ENCODE results near the gene E2F1. TPM values are rescaled to one million over a fixed set of nuclear protein-coding genes. Genes with fewer than 3 reads are reported as not detected.

The E2F1 gene
- 4.7 and 5.6 TPM in 2 replicates for total RNA-seq

DNA sequence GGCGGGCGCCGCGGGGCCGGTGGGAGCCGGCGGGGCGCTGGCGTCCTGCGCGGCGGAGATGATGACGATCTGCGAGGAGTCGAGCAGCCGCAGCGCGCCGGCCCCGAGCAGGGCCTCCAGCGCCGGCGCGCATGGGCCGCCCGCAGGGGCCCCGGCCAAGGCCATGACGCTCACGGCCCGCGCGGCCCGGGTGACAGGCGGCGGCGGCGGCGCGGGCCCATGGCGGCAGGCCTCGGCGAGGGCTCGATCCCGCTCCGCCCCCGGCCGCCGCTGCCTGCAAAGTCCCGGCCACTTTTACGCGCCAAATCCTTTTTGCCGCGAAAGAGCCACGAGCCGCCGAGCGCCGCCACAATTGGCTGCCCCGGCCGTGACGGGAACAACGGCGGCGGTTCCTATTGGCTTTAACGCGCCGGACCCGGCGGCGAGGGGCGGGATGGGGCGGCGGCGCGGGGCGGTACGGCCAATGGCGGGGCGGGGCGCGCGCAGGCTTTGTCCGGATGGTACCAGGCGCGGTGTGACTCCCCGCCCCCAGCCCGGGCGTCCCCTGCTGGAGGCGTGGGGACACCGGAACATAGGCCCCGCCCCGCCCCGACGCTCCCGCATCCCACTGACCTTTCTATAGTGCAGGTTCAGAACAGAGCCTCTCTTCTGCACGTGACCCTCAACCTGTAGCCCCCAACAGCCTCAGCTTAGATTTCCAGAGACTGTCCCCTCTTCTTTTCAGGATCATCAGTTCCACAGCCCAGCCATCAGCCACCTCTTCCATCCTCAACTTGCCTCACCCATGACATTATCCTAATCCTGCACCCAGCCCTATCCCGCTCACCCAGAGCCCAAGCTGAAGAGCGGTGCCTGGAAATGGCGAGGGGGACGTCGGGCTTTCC is at the start of gene E2F1:
Gene E2F1 (minus strand): TSS at position 286 of the 884 bp plus-strand sequence. CDS start 121 bp downstream, at position 165.

DNA sequence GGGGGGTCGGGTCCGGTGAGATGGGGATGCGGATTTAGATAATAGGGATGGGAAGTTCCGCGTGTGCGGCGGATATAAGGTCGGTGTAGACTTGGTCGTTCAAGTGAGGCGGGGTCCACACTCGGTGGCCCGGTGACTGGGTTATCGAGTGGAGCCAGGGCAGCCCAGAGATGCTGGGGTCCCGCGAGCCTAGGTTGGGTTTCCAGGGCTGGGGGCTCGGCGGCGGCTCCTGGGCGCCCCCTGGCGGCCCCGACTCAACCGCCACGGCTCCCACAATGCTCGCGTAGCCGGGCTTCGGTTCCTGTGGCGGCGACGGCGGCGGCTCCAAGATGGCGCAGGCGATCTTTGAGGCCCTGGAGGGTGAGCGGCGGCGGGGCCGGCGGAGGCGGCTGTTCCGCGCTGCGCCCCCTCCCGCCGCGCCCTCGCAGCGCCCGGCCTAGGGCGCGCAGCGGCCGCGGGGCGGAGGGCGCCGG is 45.5 kb upstream of the E2F1 start, which contains the start of gene ZNF341:
Gene ZNF341 (plus strand): TSS at position 304 of the 473 bp plus-strand sequence. CDS start 26 bp downstream, at position 330.

GRCh38 chr20:33719989-33720709 is 34.0 kb upstream of the E2F1 start, which contains the start of gene PXMP4:
PXMP4 (minus strand) TSS chr20:33720310; CDS start chr20:33720207, 103 bp downstream.

GRCh38 chr20:33674294-33675135 is 11.7 kb downstream of the E2F1 start, which contains the start of gene NECAB3:
NECAB3 (minus strand) TSS chr20:33674428; CDS start chr20:33674352, 76 bp downstream.

GRCh38 chr20:33666293-33667244 is 19.6 kb downstream of the E2F1 start, which contains the start of gene ACTL10:
ACTL10 (plus strand) TSS chr20:33666943; CDS start chr20:33667498, 555 bp downstream.

GRCh38 chr20:33662172-33662571 is 24.0 kb downstream of the E2F1 start, which contains the start of gene C20orf144:
C20orf144 (plus strand) TSS chr20:33662327; CDS start chr20:33662346, 19 bp downstream.

Other genes starting within 250 kb of the E2F1 start
- gene SNTA1, start 242.6 kb downstream of the E2F1 start, total RNA-seq = 7.1 and 17.2 TPM in 2 replicates
- gene CBFA2T2, start 196.3 kb downstream of the E2F1 start, total RNA-seq = 9.1 and 15.3 TPM in 2 replicates
- 0.33 and 0.39 TPM in 2 replicates for gene C20orf144, start 24.1 kb downstream of the E2F1 start, total RNA-seq
- 6.0 and 7.1 TPM in 2 replicates for gene ACTL10, start 19.4 kb downstream of the E2F1 start, total RNA-seq
- gene NECAB3, start 12.0 kb downstream of the E2F1 start, total RNA-seq = 24.1 and 48.3 TPM in 2 replicates
- 5.9 and 11.0 TPM in 2 replicates for gene PXMP4, start 33.9 kb upstream of the E2F1 start, total RNA-seq
- 2.5 and 3.5 TPM in 2 replicates for gene ZNF341, start 45.6 kb upstream of the E2F1 start, total RNA-seq
- 33.3 and 40.8 TPM in 2 replicates for gene CHMP4B, start 125.0 kb upstream of the E2F1 start, total RNA-seq